Mucosa of descending colon (tissue), 3 donors: Measurements from ENCODE around the gene METTL3. TPM values are rescaled to one million over a fixed set of nuclear protein-coding genes. Genes with fewer than 3 reads are reported as not detected.

Source experiments
- ATAC-seq: fragments of 200-7000 bp; cut with Tn5 transposase; one replicate; pipeline ENCODE4 v1.9.1; 2020; ENCODE audit warnings: mild to moderate bottlenecking, moderate library complexity
- DNase-seq, 3 donors: peaks; one replicate each; pipeline ENCODE4 v3.0.0-alpha.2; 2020
- H3K36me3 ChIP-seq: fragments of 200-600 bp; one replicate; pipeline ENCODE4 v1.8.0; 2021; ENCODE audit warnings: low read depth, mild to moderate bottlenecking
- H3K4me1 ChIP-seq: fragments of 200-600 bp; one replicate; pipeline ENCODE4 v1.8.0; 2021; ENCODE audit warnings: low read depth, mild to moderate bottlenecking
- H3K4me3 ChIP-seq: fragments of 200-600 bp; one replicate; pipeline ENCODE4 v1.8.0; 2021; ENCODE audit warnings: mild to moderate bottlenecking
- H3K9me3 ChIP-seq: fragments of 200-600 bp; one replicate; pipeline ENCODE4 v1.8.0; 2021; ENCODE audit warnings: mild to moderate bottlenecking
- CTCF ChIP-seq: fragments of 200-600 bp; IDR thresholded peaks from one replicate; pipeline ENCODE4 v1.8.0; 2022; ENCODE audit warnings: antibody characterized with exemption, mild to moderate bottlenecking
- intact Hi-C, 2 donors: fragments of 100-400 bp; cut with DNase I in 1 of 2; cut with micrococcal nuclease in 1 of 2; formaldehyde crosslinking; loops; one replicate each; pipeline versions ENCODE4 v1.11.0 to v1.11.1; 2022; cut with DNase I, micrococcal nuclease
- total RNA-seq, 3 donors: library from RNA; stranded (reverse); fragmentation: NEBNext Ultra II Directional in 2 of 3; extraction: Animal tissue kit (Norgen Biotek cat#: 25700) in 2 of 3; gene quantifications; one replicate each; pipeline versions ENCODE4 v1.2.1 to v1.2.4, GENCODE V29; 2021 to 2023
- donor health status: DM: no; HTN: no; CAD: no; lungs with moderate emphysema.
- donor health status: DM: no; HTN: no; CAD: no.
- donor health status: DM: no; HTN: yes; CAD: no.

The METTL3 gene
- total RNA-seq, 3 donors from 2014 or later: 33.8 to 43.6 (median 34.6) TPM

- Histone ChIP-seq H3K4me1 (no peaks in the 10 kb centered on the region), H3K9me3 (no peaks in the 10 kb centered on the region), H3K36me3 (no peaks in the 10 kb centered on the region), H3K4me3 (no peak overlapping the region)
- DNase-seq: no peak
- no peak for TF ChIP-seq CTCF
- intact Hi-C loops: no loop called here
- no peak for ATAC-seq
Measured at GRCh38 chr14:21518725-21519124, 7.6 kb upstream of the METTL3 start.

GRCh38 chr14:21514341-21514740, 3.2 kb upstream of the METTL3 start:
- TF ChIP-seq CTCF: no peak
- peaks cover 10% of the 10 kb centered on the region for H3K4me1 ChIP-seq
- ATAC-seq: no peak

GRCh38 chr14:21509432-21510143, 1.6 kb downstream of the METTL3 start:
- H3K9me3 ChIP-seq: no peaks in the 10 kb centered on the region
- H3K4me3 ChIP-seq: no peak overlapping the region
- no peaks in the 10 kb centered on the region for H3K36me3 ChIP-seq
- DNase-seq (no peak), ATAC-seq (no peak)
- H3K4me1 ChIP-seq: peaks cover 16% of the 10 kb centered on the region
- intact Hi-C loops: no loop called here
- no peak for TF ChIP-seq CTCF

More at GRCh38 chr14:21514341-21514740, 3.2 kb upstream of the METTL3 start:
- Histone ChIP-seq H3K4me3 (no peak overlapping the region), H3K9me3 (no peaks in the 10 kb centered on the region), H3K36me3 (no peaks in the 10 kb centered on the region)
- intact Hi-C loops: no loop called here
- no peak for DNase-seq

GRCh38 chr14:21506557-21506956, 4.6 kb downstream of the METTL3 start:
- no peak for TF ChIP-seq CTCF
- intact Hi-C loops: no loop called here
- Histone ChIP-seq H3K36me3 (no peaks in the 10 kb centered on the region), H3K9me3 (no peaks in the 10 kb centered on the region), H3K4me1 (peaks cover 16% of the 10 kb centered on the region), H3K4me3 (no peak overlapping the region)
- no peak for DNase-seq
- ATAC-seq: no peak

- H3K4me3 ChIP-seq: no peak overlapping the region
- no peaks in the 10 kb centered on the region for H3K9me3 ChIP-seq
- DNase-seq (no peak), ATAC-seq (no peak)
- H3K36me3 ChIP-seq: no peaks in the 10 kb centered on the region
- intact Hi-C loops: no loop called here
- TF ChIP-seq CTCF: no peak
- peaks cover 14% of the 10 kb centered on the region for H3K4me1 ChIP-seq
Measured at GRCh38 chr14:21505012-21505553, 6.1 kb downstream of the METTL3 start.
